Myocyte (in vitro differentiated cells): ENCODE data around the gene EME2. TPM values are rescaled to one million over a fixed set of nuclear protein-coding genes. Genes with fewer than 3 reads are reported as not detected.
A peak's percentile ranks its signal among the peaks of the same experiment; 100 is the strongest.
"Not testable (repeated sequence)": the region's sequence is repeated elsewhere in the genome, so short reads cannot be mapped to it uniquely, and the experiment has no call there.

Experiments used
- DNase-seq: peaks from one replicate; pipeline ENCODE4 v3.0.0-alpha.2; 2012; ENCODE audit warnings: low read depth
- total RNA-seq: library from RNA; depleted of rRNA; stranded (reverse); fragments of >200 nt; gene quantifications from 2 replicates; pipeline ENCODE4 v1.2.3, GENCODE V29; 2014

EME2 gene
- total RNA-seq, 1 donor from 2014 or later = 15.0 TPM

GRCh38 chr16:1790611-1791255, 18.1 kb downstream of the EME2 start:
- DNase-seq = no peak

GRCh38 chr16:1791256-1791942, 18.8 kb downstream of the EME2 start:
- DNase-seq = no peak

DNA sequence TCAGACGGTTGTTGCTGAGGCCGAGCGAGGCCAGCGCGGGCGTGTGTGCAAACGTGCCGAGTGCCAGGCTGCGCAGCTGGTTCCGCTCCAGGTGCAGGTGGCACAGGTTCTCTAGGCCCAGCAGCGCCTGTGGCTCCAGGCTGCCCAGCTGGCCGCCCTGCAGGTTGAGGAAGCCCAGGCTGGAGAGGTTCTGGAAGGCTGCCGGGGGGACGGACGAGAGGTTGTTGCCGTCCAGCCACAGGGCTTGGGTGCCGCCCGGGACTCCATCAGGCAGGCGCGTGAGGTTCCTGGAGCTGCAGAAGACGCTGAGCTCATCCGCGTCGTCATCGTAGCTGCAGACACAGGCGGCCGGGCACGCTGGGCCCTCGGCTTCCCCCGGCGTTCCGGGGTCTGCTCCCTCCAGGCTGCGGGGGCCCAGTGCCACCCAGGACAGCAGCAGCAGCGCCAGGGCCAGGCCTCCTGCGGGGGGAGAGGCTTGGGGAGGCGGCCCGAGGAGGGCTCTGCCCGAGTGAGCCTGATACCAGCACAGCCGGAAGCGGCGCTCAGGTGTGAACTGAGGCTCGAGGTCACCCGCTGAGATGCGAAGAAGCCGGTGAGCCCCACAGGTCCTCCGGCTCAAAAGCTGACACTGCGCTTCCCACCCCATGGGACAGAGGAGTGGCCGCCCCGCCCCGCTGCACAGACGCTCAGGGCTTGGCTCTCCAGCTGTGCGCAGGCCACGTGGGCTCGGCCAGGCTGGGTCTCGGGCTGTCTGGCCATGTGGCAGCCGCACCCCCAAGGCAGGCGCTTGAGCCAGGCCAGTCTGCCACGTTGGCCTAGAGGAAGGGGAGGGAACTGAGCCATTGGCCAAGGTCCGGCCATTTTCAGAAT, 19.6 kb downstream of the EME2 start:
- no peak for DNase-seq

DNA sequence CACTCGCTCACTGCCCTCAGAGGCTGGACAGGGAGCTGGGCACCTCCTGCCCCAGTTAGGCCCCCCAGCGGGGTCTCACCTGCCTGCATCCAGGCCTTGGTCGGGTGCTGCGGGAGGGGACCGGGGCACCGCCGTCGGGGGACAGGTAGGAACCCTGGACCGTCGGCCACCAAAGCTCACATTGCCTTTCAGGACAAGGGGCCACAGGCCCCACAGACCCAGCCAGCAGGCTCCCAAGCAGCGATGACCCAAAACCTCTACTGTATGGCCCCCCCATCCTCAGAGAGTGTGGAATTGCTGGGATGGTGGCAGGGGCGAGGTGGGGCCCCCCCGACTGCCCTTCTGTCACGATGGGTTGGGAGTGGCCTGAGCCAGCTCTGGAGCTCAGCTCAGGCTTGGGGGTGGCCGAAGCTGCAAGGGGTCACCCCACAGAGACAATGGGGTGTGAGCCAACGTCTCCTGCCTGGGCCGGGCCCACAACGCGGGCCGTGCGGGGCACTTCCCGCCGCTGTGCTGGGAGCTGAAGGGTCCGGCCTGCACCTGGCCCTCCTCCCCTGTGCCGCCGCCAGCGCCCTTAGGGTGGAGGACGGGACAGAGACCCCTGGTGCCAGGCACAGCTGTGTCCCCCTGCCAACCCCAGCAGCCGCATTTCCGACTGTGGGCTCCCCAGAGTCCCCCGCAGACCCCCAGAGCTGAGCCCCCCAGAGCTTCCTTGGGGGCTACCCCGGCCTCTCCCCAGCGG, 20.4 kb downstream of the EME2 start:
- no peak for DNase-seq

DNA sequence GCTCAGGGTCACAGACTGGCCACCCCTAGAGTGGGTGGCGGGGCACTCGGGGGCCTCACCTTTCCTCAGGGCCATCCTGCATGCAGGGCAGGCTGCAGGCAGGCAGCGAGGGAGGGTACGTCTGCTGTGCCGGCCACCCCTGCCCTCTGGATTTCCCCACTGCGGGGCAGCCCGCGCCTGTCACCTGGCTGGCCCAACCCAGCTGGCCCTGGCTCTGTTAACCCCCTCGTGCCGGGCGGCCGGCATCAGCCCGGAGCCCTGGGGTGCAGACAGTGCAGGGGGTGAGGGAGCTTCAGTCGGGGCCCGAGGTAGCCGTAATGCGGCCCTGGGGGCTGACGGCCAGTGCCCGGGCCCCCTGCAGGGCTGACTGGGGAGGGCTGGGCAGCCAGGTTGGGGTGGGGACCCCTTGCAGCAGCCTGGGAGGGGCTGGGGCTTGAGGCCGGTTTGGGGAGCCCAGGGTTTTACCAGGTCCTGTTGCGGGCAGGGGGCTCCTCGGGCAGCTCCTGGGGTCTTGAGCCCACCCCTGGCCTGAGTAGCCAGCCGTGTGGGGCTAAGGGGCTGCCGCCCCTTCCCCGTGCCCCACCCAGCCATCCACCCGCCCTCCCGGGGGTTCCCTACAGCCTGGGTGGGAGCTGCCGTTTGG, 21.1 kb downstream of the EME2 start, which contains the start of gene IGFALS:
IGFALS (minus strand) TSS at position 128 of the 643 bp plus-strand sequence; CDS start at position 75, 53 bp downstream.
- DNase-seq = no peak

GRCh38 chr16:1794221-1794871, 21.7 kb downstream of the EME2 start:
- peak; percentile 49 for DNase-seq

DNA sequence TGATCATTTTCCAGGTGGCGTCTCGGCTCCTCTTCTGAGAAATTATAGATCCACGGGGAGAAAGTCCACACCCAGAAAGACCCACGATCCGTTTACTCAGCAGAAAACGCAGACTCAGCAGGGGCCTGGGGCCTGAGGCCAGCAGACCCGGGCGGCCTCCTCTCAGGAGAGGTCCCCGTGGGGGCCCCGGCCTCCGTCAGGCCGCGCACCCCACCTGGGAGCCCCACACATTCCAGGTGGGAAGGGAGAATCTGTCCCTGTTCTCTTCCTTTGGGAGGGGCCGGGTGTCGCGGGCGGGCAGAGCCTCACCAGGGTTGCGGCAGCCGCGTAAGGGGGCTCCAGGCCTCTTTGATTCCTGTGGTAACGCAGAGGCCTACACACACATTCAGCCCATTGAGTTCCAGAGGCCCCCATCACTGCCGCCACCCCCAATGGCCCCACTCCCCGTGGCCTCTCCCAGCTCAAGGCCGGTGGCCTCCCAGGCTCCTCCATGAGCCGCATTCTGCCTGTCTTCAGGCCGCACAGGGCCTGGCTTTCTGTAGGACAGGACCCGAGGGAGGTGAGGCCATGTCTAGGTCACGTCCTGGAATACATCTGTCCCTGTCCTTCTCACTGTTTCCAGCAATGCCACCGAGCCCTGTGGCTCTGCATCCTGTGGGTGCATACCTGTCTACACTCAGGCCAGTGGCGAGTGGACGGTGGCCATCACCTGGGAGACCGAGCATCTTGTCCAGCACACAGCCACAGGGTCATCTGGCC, 22.5 kb downstream of the EME2 start:
- no peak for DNase-seq

- not testable (repeated sequence) for DNase-seq
These were observed 26.7 kb downstream of the EME2 start for GRCh38 chr16:1799263-1799662.

DNA sequence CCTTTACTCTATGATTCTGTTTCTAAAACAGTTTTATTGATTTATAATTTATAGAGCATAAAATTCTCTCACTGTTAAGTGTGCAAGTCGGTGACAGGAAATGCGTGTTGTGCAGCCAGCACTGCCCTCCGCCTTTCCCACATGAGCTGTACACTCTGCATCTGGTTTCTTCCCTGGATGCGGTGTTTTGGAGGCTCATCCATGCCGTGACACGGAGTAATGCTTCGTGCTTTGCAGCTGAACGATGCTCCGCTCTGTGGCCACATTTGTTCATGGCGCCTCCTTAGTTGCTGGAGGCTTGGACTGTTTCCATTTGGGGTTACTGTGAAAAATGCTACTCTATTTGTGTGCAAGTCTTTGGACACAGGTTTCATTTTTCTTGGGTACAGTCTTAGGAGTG, 28.1 kb downstream of the EME2 start:
- peak; percentile 23 for DNase-seq

GRCh38 chr16:1807626-1808025, 35.0 kb downstream of the EME2 start:
- DNase-seq = no peak

DNA sequence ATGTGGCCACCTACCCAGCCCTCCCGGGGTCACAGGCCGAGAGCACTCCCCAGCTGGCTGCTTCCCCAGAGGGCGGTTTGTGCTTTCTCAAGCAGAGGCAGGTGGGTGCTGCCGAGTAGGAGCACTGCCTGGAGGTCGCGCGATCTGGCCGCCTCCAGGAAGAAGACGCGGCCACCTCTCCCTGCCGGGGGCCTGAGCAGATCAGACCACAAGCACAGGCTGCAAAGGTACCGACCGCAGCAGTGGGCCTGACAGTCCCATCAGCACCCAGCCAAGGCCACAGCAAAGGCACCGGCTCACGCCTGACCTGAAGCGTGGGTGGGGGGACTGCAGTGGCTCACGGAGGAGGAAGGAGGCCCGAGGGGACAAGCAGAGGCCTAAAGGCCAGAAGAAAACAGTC, 36.1 kb downstream of the EME2 start:
- no peak for DNase-seq

DNA sequence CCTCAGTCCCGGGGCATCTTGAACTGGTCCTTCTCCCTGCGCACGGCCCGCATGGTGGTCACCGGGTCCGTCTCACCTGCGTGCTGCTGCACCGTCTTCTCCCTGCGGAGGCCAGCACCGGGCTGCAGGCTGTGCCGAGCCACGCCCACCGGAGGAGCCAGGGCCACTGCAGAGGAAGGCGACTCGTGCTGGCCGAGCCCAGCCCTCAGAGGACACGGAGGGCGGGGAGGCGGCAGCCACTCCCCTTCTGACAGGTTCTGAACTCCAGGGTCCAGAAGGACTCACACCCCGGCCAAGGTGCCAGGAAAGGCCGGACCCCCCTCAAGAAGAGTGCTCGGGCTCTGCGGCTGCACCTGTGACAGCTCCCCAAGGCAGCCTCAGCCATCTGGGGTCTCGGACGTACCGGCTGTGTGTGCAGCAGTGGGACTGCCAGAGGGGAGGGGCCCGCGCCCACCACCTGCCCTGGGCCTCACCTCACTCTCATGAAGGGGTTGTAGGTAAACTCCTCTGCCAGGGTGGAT, 36.7 kb downstream of the EME2 start:
- DNase-seq = no peak

- no peak for DNase-seq
These were observed 37.5 kb downstream of the EME2 start for GRCh38 chr16:1810106-1810505.

GRCh38 chr16:1810536-1810935, 37.9 kb downstream of the EME2 start:
- no peak for DNase-seq

DNA sequence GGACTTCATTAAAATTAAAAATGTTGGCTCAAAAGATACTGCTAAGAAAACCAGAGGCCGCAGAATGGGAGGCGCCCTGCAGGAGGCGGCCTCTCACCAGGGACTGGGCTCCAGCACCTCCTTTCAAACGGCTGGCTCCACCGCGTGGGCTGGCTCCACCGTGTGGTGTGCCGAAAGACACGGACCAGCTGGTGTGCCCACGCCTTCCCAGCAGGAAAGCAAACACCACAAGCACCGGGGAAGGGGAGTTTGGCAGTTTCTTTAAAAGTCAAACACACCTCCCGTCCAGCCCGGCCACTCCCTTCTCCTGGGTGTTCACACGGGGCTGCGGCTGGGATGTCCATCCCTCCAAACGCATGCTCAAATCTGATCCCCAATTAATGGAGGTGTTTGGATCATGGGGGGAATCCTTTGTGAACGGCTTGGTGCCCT, 40.1 kb downstream of the EME2 start:
- DNase-seq = peak; percentile 89

GRCh38 chr16:1815461-1815860, 42.9 kb downstream of the EME2 start:
- no peak for DNase-seq

- no peak for DNase-seq
These were observed 44.0 kb downstream of the EME2 start for GRCh38 chr16:1816396-1817275.

- DNase-seq = no peak
These were observed 44.6 kb downstream of the EME2 start for GRCh38 chr16:1817276-1817589.
